ENCODE results near the gene CHIT1.

The CHIT1 gene

DNA sequence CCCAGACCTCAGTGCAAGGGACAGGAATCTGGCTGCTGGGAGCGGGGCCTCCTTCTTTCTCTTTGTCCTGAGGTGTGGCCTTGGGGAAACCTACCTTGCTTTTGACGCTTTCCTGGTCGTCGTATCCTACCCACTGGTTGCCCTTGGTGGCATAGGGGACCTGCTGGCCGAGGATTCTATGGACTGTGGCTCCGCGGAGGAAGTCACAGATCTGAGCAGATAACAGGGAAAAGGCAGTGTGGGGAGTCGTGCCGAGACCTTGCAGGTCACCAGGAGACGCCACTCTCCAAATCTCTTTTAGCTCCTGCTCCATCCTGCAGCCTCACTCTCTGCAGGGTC is 49.8 kb downstream of the CHIT1 start:
- TF ChIP-seq, protein P1, sequence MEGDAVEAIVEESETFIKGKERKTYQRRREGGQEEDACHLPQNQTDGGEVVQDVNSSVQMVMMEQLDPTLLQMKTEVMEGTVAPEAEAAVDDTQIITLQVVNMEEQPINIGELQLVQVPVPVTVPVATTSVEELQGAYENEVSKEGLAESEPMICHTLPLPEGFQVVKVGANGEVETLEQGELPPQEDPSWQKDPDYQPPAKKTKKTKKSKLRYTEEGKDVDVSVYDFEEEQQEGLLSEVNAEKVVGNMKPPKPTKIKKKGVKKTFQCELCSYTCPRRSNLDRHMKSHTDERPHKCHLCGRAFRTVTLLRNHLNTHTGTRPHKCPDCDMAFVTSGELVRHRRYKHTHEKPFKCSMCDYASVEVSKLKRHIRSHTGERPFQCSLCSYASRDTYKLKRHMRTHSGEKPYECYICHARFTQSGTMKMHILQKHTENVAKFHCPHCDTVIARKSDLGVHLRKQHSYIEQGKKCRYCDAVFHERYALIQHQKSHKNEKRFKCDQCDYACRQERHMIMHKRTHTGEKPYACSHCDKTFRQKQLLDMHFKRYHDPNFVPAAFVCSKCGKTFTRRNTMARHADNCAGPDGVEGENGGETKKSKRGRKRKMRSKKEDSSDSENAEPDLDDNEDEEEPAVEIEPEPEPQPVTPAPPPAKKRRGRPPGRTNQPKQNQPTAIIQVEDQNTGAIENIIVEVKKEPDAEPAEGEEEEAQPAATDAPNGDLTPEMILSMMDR (IDR thresholded peaks at IDR 0.05; ENCODE audit: insufficient read depth, low read depth, low read length, missing control alignments): no peak
- no peak for DNase-seq (ENCODE audit: low read depth)
- H3K4me3 ChIP-seq (ENCODE audit: low read depth, low read length): no peak overlapping the region

DNA sequence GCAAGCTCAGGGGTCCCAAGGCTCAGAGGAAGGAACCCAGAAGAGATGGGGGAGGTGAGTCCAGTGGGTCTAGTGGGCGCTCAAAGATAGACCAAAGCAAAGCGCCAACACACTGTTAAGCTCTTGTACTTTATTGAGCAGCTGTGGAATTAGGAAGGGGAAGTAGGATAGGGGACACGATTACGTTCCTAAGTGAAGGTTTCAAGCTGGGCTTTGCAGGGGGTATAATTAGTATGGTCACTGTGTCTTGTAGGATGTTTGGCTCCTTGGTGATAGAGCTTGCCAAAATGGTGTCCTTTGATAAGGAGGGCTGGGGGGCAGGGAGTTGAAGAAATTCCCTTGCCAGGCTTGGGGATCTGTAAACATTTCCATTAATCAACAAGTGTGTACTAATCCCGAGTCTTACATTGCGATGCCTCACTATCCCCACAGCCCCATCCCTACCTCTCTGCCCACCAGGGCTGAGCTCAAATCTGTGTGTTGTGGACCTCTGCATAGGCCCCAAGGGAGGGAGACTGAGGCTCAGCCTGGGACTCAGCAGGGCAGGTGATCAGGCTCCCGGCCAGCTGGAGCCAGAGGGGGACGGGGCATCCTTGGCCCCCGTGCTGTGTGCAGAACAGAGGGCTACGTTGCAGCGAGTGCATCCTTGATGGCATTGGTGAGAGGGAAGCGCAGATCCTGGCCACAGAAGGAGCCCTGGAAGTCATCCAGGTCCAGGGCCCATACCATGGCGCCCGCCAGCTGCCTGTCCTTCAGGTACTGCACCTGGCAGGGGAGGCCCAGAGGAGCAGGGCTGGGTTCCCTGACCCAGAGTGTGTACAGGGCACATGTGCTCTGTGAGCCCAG is 50.4 kb downstream of the CHIT1 start:
- DNase-seq (ENCODE audit: low read depth): no peak
- no peak overlapping the region for H3K4me3 ChIP-seq (ENCODE audit: low read depth, low read length)
- TF ChIP-seq, protein P1 (IDR thresholded peaks at IDR 0.05; ENCODE audit: insufficient read depth, low read depth, low read length, missing control alignments): no peak

DNA sequence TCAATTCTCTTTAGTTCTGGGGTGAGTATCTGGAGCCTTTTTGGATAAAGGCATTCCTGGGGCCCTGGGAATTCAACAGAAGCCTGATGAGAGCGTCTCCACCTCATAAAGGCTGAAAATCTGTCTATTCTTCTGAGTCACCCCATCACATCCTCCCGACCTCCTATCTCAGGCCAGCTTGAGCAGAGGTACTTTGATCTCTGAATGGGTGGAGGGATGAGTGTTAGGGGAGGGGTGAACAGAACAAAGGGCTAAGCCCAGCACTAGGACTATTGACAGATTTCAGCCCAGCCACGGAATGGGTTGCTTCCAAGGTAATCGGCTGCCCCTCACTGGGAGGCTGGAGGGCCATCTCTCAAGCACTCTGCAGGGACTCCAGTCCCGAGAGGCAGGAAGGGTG is 51.4 kb downstream of the CHIT1 start:
- peak; percentile 16 for DNase-seq (ENCODE audit: low read depth)
- no peak overlapping the region for H3K4me3 ChIP-seq (ENCODE audit: low read depth, low read length)
- TF ChIP-seq, protein P1 (IDR thresholded peaks at IDR 0.05; ENCODE audit: insufficient read depth, low read depth, low read length, missing control alignments): no peak

DNA sequence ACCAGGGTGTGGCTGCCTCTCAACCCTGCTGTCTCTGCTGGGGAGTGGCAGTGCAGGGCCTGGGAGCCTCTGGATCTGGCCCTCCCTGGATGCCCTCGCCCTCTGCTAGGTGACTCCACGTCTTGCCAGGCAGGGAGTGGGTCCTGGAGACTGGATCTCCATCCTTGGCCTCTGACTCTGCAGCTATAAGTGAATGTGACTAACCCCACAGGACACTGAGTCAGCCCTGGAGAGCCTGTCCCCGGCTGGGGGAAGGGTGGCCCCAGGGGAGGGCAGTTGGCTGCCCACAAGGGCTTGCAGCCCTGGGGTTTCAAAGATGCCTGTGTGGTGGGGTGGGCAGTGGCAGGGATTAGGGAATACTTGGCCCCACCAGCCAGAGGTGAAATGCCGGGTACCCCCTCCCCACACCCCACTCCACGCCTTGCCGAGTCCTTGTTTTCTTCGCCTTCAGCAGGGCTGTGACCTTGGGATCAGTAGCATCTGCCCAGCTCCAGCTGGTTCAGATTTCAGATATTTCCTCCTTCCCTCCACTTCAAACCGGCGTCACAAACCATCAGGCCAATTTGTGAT is 51.9 kb downstream of the CHIT1 start:
- no peak for DNase-seq (ENCODE audit: low read depth)
- no peak overlapping the region for H3K4me3 ChIP-seq (ENCODE audit: low read depth, low read length)
- TF ChIP-seq, protein P1 (IDR thresholded peaks at IDR 0.05; ENCODE audit: insufficient read depth, low read depth, low read length, missing control alignments): no peak

DNA sequence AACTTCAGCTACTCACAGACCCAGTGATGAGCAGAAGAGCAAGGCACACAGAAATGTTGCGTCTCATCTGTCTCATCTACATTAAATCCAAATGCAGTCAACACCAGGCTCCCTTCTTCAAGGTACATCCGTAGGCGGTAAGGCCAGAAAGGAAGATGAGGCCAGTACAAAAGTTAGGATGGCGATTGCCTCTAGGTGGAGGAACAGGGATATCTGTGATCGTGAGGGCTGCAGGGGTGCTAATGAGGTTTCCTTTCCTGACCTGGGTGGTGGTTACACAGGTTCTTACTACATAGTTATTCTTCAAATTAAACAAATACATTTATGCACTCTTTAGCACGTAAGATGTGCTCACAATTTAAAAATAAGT is 52.5 kb downstream of the CHIT1 start:
- TF ChIP-seq, protein P1 (IDR thresholded peaks at IDR 0.05; ENCODE audit: insufficient read depth, low read depth, low read length, missing control alignments): no peak
- DNase-seq (ENCODE audit: low read depth): no peak
- no peak overlapping the region for H3K4me3 ChIP-seq (ENCODE audit: low read depth, low read length)

DNA sequence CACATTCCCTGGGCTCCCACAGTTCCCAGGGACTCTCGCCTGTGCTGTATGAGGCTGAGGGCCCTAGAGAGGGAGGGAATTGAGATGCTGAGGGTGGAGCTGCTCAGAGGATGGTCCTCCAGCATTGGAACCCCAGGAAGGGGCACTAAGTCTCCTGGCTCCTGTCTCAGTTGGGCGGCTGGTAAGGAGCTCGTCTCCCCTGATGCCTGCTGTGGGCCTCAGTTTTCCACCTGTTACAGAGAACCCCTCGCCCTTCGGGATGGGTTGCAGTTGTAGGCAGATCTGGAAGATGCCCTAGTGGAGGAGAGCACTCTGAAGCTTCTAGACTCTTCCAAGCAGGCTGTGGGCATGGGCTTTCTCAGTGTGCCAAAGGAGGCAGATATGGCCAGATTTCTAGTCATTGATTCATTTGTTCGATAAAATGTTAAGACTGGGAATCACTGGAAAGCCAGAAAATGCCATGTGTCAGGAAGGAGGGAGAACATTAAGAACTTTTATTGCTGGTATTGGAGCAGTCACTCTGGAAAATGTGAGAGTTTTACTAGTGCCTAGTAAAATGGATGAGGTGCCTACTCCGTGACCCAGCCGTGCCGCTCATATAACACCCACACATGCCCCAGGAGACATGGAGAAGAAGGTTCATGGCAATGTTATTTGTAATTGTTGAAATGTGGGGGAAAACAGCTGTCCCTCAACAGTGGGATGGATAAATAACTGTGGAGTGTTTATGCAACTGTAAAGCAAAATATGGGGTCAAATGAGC is 53.0 kb downstream of the CHIT1 start:
- H3K4me3 ChIP-seq (ENCODE audit: low read depth, low read length): no peak overlapping the region
- TF ChIP-seq, protein P1 (IDR thresholded peaks at IDR 0.05; ENCODE audit: insufficient read depth, low read depth, low read length, missing control alignments): no peak
- no peak for DNase-seq (ENCODE audit: low read depth)

All from GM12865 (cell line).